Duodenal mucosa (tissue), 2 donors: Measurements from ENCODE around the gene UBTD1.

Experiments
- H3K27ac ChIP-seq: one replicate; pipeline ENCODE4 v1.7.0; 2013; ENCODE audit warnings: low read depth, low read length
- H3K27me3 ChIP-seq, 2 donors: one replicate each; pipeline ENCODE4 v1.7.0; 2013; ENCODE audit warnings: low read length in 2 of 2, control low read depth in 1 of 2; ENCODE audit not compliant: insufficient read depth in 2 of 2, control insufficient read depth in 1 of 2
- H3K36me3 ChIP-seq, 2 donors: one replicate each; pipeline ENCODE4 v1.7.0; 2013; ENCODE audit warnings: low read length in 2 of 2, control low read depth in 1 of 2; ENCODE audit not compliant: insufficient read depth in 2 of 2, control insufficient read depth in 1 of 2
- H3K4me1 ChIP-seq, 2 donors: one replicate each; pipeline ENCODE4 v1.7.0; 2013; ENCODE audit warnings: low read length in 2 of 2, control low read depth in 1 of 2; ENCODE audit not compliant: insufficient read depth in 2 of 2, control insufficient read depth in 1 of 2
- H3K4me3 ChIP-seq, 2 donors: one replicate each; pipeline ENCODE4 v1.7.0; 2013; ENCODE audit warnings: low read length in 2 of 2, low read depth in 1 of 2
- H3K9ac ChIP-seq, 2 donors: one replicate each; pipeline ENCODE4 v1.7.0; 2013; ENCODE audit warnings: low read length in 2 of 2, low read depth in 1 of 2
- H3K9me3 ChIP-seq, 2 donors: one replicate each; pipeline ENCODE4 v1.7.0; 2013; ENCODE audit warnings: low read length in 2 of 2, control low read depth in 1 of 2; ENCODE audit not compliant: control insufficient read depth in 1 of 2

The UBTD1 gene

DNA sequence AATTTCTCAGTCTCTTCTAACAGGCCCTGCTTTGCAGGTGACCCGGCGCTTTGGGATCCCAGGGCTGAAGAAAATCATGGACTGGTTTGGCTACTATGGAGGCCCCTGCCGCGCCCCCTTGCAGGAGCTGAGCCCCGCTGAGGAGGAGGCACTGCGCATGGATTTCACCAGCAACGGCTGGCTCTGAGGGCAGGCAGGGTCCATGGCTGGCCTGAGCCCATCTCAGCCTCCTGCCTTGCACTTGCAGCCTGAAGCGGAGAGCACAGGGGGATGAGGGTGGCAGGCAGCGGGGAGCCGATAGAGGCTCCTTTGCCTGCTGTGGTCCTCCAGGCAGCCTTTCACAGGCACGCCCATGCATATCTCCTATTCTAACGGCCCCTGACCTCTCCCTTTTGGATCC lies 112.7 kb downstream of the UBTD1 start:
- Histone ChIP-seq H3K27ac (no peak overlapping the region), H3K36me3 (no peaks in the 10 kb centered on the region), H3K4me1 (no peaks in the 10 kb centered on the region), H3K9ac (no peak overlapping the region), H3K9me3 (no peaks in the 10 kb centered on the region), H3K4me3 (no peak overlapping the region), H3K27me3 (no peaks in the 10 kb centered on the region)

DNA sequence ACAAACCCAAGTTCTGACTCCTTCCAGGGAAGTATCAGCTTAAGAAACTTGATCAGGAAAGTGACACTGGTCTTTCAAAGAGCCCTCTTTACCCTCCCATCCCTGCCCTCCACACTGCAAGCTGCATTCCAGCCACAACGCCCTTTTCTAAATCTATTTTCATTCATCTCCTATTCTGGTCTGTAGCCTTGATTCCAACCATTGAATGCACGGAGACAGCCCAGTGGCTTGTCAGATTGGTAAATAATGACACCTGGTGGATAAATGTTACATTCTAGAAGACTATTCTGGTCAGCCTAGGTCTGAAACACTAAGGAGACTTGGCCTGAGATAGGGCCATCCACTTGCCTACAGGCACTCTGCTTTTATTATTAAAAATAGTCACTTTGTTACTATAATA lies 113.7 kb downstream of the UBTD1 start:
- no peaks in the 10 kb centered on the region for H3K9me3 ChIP-seq
- H3K36me3 ChIP-seq: no peaks in the 10 kb centered on the region
- H3K4me1 ChIP-seq: no peaks in the 10 kb centered on the region
- H3K27ac ChIP-seq: no peak overlapping the region
- H3K4me3 ChIP-seq: no peak overlapping the region
- no peak overlapping the region for H3K9ac ChIP-seq
- H3K27me3 ChIP-seq: no peaks in the 10 kb centered on the region

DNA sequence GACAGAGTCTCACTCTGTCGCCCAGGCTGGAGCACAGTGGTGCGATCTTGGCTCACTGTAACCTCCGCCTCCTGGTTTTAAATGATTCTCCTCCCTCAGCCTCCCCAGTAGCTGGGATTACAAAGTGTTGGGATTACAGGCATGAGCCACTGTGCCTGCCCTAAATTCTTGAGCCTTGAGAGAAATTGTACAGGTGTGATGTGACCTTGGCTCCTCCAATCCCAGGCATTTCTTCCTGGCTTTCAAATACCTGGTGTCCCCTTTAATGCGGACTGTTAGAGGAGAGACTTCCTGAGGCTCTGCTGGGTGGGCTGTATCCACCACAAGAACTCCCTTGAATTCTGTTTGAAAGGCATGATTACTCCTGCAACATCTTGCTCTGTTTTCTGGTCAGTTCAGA lies 119.6 kb downstream of the UBTD1 start:
- Histone ChIP-seq H3K36me3 (no peaks in the 10 kb centered on the region), H3K27me3 (no peaks in the 10 kb centered on the region), H3K27ac (no peak overlapping the region), H3K4me3 (no peak overlapping the region), H3K9me3 (no peaks in the 10 kb centered on the region), H3K4me1 (no peaks in the 10 kb centered on the region), H3K9ac (no peak overlapping the region)

DNA sequence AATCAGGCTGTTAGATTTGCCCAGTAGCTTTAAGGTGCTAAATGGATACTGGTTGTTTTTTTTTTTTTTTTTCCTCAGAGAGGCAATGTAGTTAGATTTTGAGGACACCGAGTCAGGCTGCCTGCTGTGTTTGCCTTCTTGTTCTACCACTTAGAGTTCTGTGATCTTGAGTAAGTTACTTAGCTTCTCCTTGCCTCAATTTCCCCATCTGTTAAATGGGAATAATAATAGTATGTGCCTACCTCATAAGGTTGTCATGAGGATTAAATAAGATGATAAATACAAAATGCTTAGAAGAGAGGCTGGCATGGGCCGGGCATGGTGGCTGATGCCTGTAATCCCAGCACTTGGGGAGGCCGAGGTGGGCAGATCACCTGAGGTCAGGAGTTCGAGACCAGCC lies 120.0 kb downstream of the UBTD1 start:
- Histone ChIP-seq H3K27me3 (no peaks in the 10 kb centered on the region), H3K36me3 (no peaks in the 10 kb centered on the region), H3K9me3 (no peaks in the 10 kb centered on the region), H3K27ac (no peak overlapping the region), H3K4me3 (no peak overlapping the region), H3K4me1 (no peaks in the 10 kb centered on the region), H3K9ac (no peak overlapping the region)
